HepG2 (cell line): ENCODE measurements around the gene JAK1. TPM values are rescaled to one million over a fixed set of nuclear protein-coding genes. Genes with fewer than 3 reads are reported as not detected.

ENCODE experiments used
- ATAC-seq: fragments of 200-7000 bp; cut with Tn5 transposase; 3 replicates; pipeline ENCODE4 v1.9.1; 2020; ENCODE audit warnings: mild to moderate bottlenecking, moderate library complexity
- BruUV-seq: library from RNA; stranded (reverse); fragments of 400-500 nt; replicated peaks from 2 replicates; lab custom pipeline; 2021; lab: Mats Ljungman, UMichigan
- CTCF ChIA-PET: fragments of 300-600 bp; formaldehyde crosslinking; extraction: SDS; loops from one replicate; lab custom pipeline; 2021; ENCODE audit warnings: low total read pairs, inconsistent platforms, low intra/inter-chr PET ratio; lab: Yijun Ruan, JAX
- POLR2A ChIA-PET: fragments of 350-600 bp; sonication (Branson Sonifier 250); formaldehyde crosslinking; loops from one replicate; lab custom pipeline; 2020; ENCODE audit warnings: antibody characterized with exemption, inconsistent platforms; lab: Yijun Ruan, JAX
- DNase-seq: peaks from one replicate; pipeline ENCODE4 v3.0.0-alpha.2; 2015; ENCODE audit warnings: low spot score
- FAIRE-seq: peaks from 3 replicates; lab custom pipeline; 2011; peaks lifted over from hg19 to GRCh38; lab: Jason Lieb, UNC
- H2AFZ ChIP-seq: one replicate; pipeline ENCODE4 v1.6.1; 2011; ENCODE audit warnings: low read length, inconsistent platforms
- H3K27ac ChIP-seq: fragments of 300-600 bp; 3 replicates; pipeline ENCODE4 v1.8.0; 2011; ENCODE audit warnings: mixed run types, mild to moderate bottlenecking, mixed read lengths, low read length, inconsistent platforms; ENCODE audit not compliant: insufficient read depth; ENCODE audit errors: extremely low read length
- H3K27me3 ChIP-seq, 2 experiments: fragments of 200-600 bp in 1 of 2; 2 replicates in 1 of 2; 3 replicates in 1 of 2; pipeline versions ENCODE4 v1.6.0 to v1.8.0; 2011; ENCODE audit warnings: low read length in 2 of 2, mild to moderate bottlenecking in 2 of 2, moderate library complexity in 2 of 2, inconsistent platforms in 1 of 2; ENCODE audit not compliant: insufficient read depth in 2 of 2, control insufficient read depth in 1 of 2
- H3K36me3 ChIP-seq, 2 experiments: fragments of 200-600 bp in 1 of 2; replicated peaks in 1 of 2; 2 replicates in 1 of 2; 3 replicates in 1 of 2; pipeline versions ENCODE4 v1.5.1 to v1.8.0; 2011; ENCODE audit warnings: low read length in 2 of 2, inconsistent platforms in 1 of 2; ENCODE audit not compliant: insufficient read depth in 2 of 2, control insufficient read depth in 1 of 2
- H3K4me1 ChIP-seq: 2 replicates; pipeline ENCODE4 v1.5.1; 2012; ENCODE audit warnings: low read length, inconsistent platforms; ENCODE audit not compliant: insufficient read depth
- H3K4me2 ChIP-seq: 2 replicates; pipeline ENCODE4 v1.6.0; 2011; ENCODE audit warnings: low read depth, low read length, inconsistent platforms
- H3K4me3 ChIP-seq, 3 experiments: fragments of 200-600 bp in 1 of 3; sonication (generic), shearing (Covaris generic) in 1 of 3; replicated peaks in 1 of 3; 2 replicates each; pipeline ENCODE4 v1.5.1; 2011 to 2016; ENCODE audit warnings: low read length in 3 of 3, inconsistent platforms in 2 of 3, low read depth in 2 of 3, mild to moderate bottlenecking in 2 of 3, control low read depth in 1 of 3, mixed read lengths in 1 of 3; ENCODE audit not compliant: insufficient read depth in 1 of 3
- H3K79me2 ChIP-seq: one replicate; pipeline ENCODE4 v1.6.1; 2011; ENCODE audit warnings: low read length, inconsistent platforms; ENCODE audit not compliant: insufficient read depth
- H3K9ac ChIP-seq: 2 replicates; pipeline ENCODE4 v1.6.0; 2011; ENCODE audit warnings: mild to moderate bottlenecking, low read depth, low read length, inconsistent platforms; ENCODE audit not compliant: insufficient read depth
- H3K9me3 ChIP-seq: 2 replicates; pipeline ENCODE4 v1.5.1; 2012; ENCODE audit warnings: mild to moderate bottlenecking, low read length
- H4K20me1 ChIP-seq: 2 replicates; pipeline ENCODE4 v1.6.0; 2011; ENCODE audit warnings: inconsistent platforms, mild to moderate bottlenecking, low read length, moderate library complexity; ENCODE audit not compliant: insufficient read depth
- LRRFIP1 ChIP-seq: sonication (generic); formaldehyde crosslinking; conservative IDR thresholded peaks from 2 replicates; pipeline ENCODE4 v1.4.0; 2020; ENCODE audit warnings: missing genetic modification reagents
- NFYC ChIP-seq: IDR thresholded peaks from 2 replicates; pipeline ENCODE4 v1.6.1; 2016; ENCODE audit warnings: missing genetic modification reagents, missing compliant biosample characterization
- UBTF ChIP-seq: sonication (generic); formaldehyde crosslinking; IDR thresholded peaks from 2 replicates; pipeline ENCODE4 v1.4.0; 2020; ENCODE audit warnings: mild to moderate bottlenecking, missing genetic modification reagents
- ZNF142 ChIP-seq: sonication (generic); formaldehyde crosslinking; IDR thresholded peaks from 2 replicates; pipeline ENCODE4 v1.4.0; 2020; ENCODE audit warnings: missing genetic modification reagents
- ZNF678 ChIP-seq: sonication (generic); formaldehyde crosslinking; IDR thresholded peaks from 2 replicates; pipeline ENCODE4 v1.4.0; 2020; ENCODE audit warnings: mild to moderate bottlenecking, missing genetic modification reagents
- ZSCAN25 ChIP-seq: sonication (generic); formaldehyde crosslinking; IDR thresholded peaks from 2 replicates; pipeline ENCODE4 v1.8.0; 2022; ENCODE audit warnings: mild to moderate bottlenecking, missing genetic modification reagents
- WGBS: methylation state at CpG from one replicate; pipeline ENCODE4 v1.1.6; 2017; ENCODE audit warnings: low lambda C conversion rate; 5-methylcytosine and 5-hydroxymethylcytosine counted together
- in situ Hi-C: cut with HindIII; loops from 2 replicates; pipeline ENCODE4 v1.10.0; 2017; ENCODE audit warnings: low pct_unique_long_range_greater_than_20kb; ENCODE audit not compliant: extremely low pct_ligation_motif_present
- intact Hi-C: fragments of 100-400 bp; cut with micrococcal nuclease; formaldehyde crosslinking; loops from one replicate; pipeline ENCODE4 v1.10.0; 2022; ENCODE audit not compliant: unreplicated experiment
- polyA plus RNA-seq, 8 experiments: library from polyadenylated mRNA; depleted of rRNA in 3 of 8; stranded (reverse) in 7 of 8; unstranded in 1 of 8; fragments of >200 nt; fragmentation: Illumina TruSeq in 4 of 8; extraction: Trizol in 4 of 8; gene quantifications; 2 replicates each; pipeline versions ENCODE4 v1.2.1 to v1.2.3, GENCODE V29; 2011 to 2016; ENCODE audit warnings: low read depth in 4 of 8, missing spikeins in 1 of 8, mixed read lengths in 1 of 8; ENCODE audit not compliant: insufficient read depth in 1 of 8
- total RNA-seq, 5 experiments: library from RNA; depleted of rRNA; stranded (reverse); fragments of >200 nt; fragmentation: Illumina TruSeq; extraction: Trizol; gene quantifications; 2 replicates each; pipeline ENCODE4 v1.2.3, GENCODE V29; 2016; ENCODE audit warnings: low read depth in 1 of 5
- TF ChIP-seq, protein P1 (sequence below): sonication (generic); formaldehyde crosslinking; IDR thresholded peaks from 2 replicates; pipeline ENCODE4 v1.8.0; 2022; ENCODE audit warnings: missing genetic modification reagents, mild to moderate bottlenecking, inconsistent platforms, borderline replicate concordance
- TF ChIP-seq, protein P2 (sequence below): IDR thresholded peaks from 2 replicates; pipeline ENCODE4 v1.4.0; 2020; ENCODE audit warnings: mild to moderate bottlenecking, missing genetic modification reagents

JAK1 gene
- total and polyA plus RNA-seq, 2 of the 13 experiments (the other 11 are each of a cell fraction or from before 2014, with no cell fraction given), result 23.9 to 42.4 TPM

- Histone ChIP-seq H2AFZ (no peak overlapping the region), H3K9ac (no peak overlapping the region), H3K4me1 (0 out of 2 replicates have a peak, but pooled peaks cover 5% of the 10 kb centered on the region), H3K4me2 (no peak overlapping the region), H3K4me3 (no peak overlapping the region), H4K20me1 (no peaks in the 10 kb centered on the region), H3K27ac (no peak overlapping the region), H3K36me3 (peaks cover 33 to 74% of the 10 kb centered on the region in 2 experiments), H3K27me3 (no peaks in the 10 kb centered on the region), H3K9me3 (no peaks in the 10 kb centered on the region), H3K79me2 (no peaks in the 10 kb centered on the region)
- no peak for DNase-seq
- no peak for ATAC-seq
- BruUV-seq, result no TSS peak
- ChIA-PET POLR2A (no interaction called here), CTCF (no interaction called here)
- WGBS, result 100% methylated on average over 3 of the region's 3 CpGs
- FAIRE-seq, result no peak
- in situ Hi-C loops (no loop called here), intact Hi-C loops (no loop called here)
- TF ChIP-seq, protein P1, sequence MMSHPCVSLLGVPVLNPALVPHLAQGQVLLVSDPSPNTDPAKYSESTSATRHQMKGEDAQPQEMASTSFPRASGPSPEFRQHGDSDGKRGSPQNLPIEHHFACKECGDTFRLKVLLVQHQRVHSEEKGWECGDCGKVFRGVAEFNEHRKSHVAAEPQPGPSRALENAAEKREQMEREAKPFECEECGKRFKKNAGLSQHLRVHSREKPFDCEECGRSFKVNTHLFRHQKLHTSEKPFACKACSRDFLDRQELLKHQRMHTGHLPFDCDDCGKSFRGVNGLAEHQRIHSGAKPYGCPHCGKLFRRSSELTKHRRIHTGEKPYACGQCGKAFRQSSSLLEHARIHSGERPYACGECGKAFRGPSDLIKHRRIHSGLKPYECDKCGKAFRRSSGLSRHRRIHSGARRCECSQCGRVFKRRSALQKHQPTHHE (CRISPR knock-in tag), result no peak
- no peak for TF ChIP-seq LRRFIP1 (CRISPR knock-in tag)
- TF ChIP-seq, protein P2, sequence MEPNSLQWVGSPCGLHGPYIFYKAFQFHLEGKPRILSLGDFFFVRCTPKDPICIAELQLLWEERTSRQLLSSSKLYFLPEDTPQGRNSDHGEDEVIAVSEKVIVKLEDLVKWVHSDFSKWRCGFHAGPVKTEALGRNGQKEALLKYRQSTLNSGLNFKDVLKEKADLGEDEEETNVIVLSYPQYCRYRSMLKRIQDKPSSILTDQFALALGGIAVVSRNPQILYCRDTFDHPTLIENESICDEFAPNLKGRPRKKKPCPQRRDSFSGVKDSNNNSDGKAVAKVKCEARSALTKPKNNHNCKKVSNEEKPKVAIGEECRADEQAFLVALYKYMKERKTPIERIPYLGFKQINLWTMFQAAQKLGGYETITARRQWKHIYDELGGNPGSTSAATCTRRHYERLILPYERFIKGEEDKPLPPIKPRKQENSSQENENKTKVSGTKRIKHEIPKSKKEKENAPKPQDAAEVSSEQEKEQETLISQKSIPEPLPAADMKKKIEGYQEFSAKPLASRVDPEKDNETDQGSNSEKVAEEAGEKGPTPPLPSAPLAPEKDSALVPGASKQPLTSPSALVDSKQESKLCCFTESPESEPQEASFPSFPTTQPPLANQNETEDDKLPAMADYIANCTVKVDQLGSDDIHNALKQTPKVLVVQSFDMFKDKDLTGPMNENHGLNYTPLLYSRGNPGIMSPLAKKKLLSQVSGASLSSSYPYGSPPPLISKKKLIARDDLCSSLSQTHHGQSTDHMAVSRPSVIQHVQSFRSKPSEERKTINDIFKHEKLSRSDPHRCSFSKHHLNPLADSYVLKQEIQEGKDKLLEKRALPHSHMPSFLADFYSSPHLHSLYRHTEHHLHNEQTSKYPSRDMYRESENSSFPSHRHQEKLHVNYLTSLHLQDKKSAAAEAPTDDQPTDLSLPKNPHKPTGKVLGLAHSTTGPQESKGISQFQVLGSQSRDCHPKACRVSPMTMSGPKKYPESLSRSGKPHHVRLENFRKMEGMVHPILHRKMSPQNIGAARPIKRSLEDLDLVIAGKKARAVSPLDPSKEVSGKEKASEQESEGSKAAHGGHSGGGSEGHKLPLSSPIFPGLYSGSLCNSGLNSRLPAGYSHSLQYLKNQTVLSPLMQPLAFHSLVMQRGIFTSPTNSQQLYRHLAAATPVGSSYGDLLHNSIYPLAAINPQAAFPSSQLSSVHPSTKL, result no peak
- no peak for TF ChIP-seq NFYC (CRISPR knock-in tag)
- TF ChIP-seq ZSCAN25 (CRISPR knock-in tag), result no peak
- no peak for TF ChIP-seq ZNF142 (CRISPR knock-in tag)
- TF ChIP-seq ZNF678 (CRISPR knock-in tag), result no peak
- TF ChIP-seq UBTF (CRISPR knock-in tag), result no peak
Observed at GRCh38 chr1:64874666-64875065, 91.7 kb downstream of the JAK1 start.
